ENCODE data around the gene DCXR.

DCXR gene

GRCh38 chr17:82078433-82078832 is 40.9 kb upstream of the DCXR start:
- no peak for DNase-seq
- Mint-ChIP-seq H3K9me3 (no peaks in the 10 kb centered on the region), H3K27ac (peak overlapping the region; percentile 56), H3K4me1 (ENCODE audit: low read depth) (peaks cover 2% of the 10 kb centered on the region), H3K27me3 (no peaks in the 10 kb centered on the region), H3K36me3 (ENCODE audit: low read depth) (peaks cover 57% of the 10 kb centered on the region), H3K4me3 (no peak overlapping the region)

GRCh38 chr17:82077617-82078358 is 40.3 kb upstream of the DCXR start:
- Mint-ChIP-seq H3K4me3 (no peak overlapping the region), H3K9me3 (no peaks in the 10 kb centered on the region), H3K4me1 (ENCODE audit: low read depth) (peaks cover 2% of the 10 kb centered on the region), H3K36me3 (ENCODE audit: low read depth) (peaks cover 50% of the 10 kb centered on the region), H3K27me3 (no peaks in the 10 kb centered on the region), H3K27ac (peak overlapping the region; percentile 56)
- no peak for DNase-seq

- Mint-ChIP-seq H3K27me3 (no peaks in the 10 kb centered on the region), H3K4me3 (no peak overlapping the region), H3K4me1 (ENCODE audit: low read depth) (peaks cover 2% of the 10 kb centered on the region), H3K36me3 (ENCODE audit: low read depth) (peaks cover 42% of the 10 kb centered on the region), H3K27ac (no peak overlapping the region), H3K9me3 (no peaks in the 10 kb centered on the region)
- no peak for DNase-seq
These were observed 39.5 kb upstream of the DCXR start for GRCh38 chr17:82076785-82077591.

- H3K4me3 Mint-ChIP-seq: no peak overlapping the region
- no peaks in the 10 kb centered on the region for H3K27me3 Mint-ChIP-seq
- H3K36me3 Mint-ChIP-seq (ENCODE audit: low read depth): peaks cover 35% of the 10 kb centered on the region
- no peak overlapping the region for H3K27ac Mint-ChIP-seq
- H3K4me1 Mint-ChIP-seq (ENCODE audit: low read depth): peaks cover 2% of the 10 kb centered on the region
- no peaks in the 10 kb centered on the region for H3K9me3 Mint-ChIP-seq
- no peak for DNase-seq
These were observed 38.7 kb upstream of the DCXR start for GRCh38 chr17:82076018-82076784.

- Mint-ChIP-seq H3K36me3 (ENCODE audit: low read depth) (peaks cover 10% of the 10 kb centered on the region), H3K27me3 (no peaks in the 10 kb centered on the region), H3K4me1 (ENCODE audit: low read depth) (peaks cover 2% of the 10 kb centered on the region), H3K9me3 (no peaks in the 10 kb centered on the region), H3K4me3 (no peak overlapping the region), H3K27ac (peak overlapping the region; percentile 4)
- DNase-seq: no peak
These were observed 35.9 kb upstream of the DCXR start for GRCh38 chr17:82073446-82073845.

GRCh38 chr17:82072827-82073226 is 35.3 kb upstream of the DCXR start:
- H3K9me3 Mint-ChIP-seq: no peaks in the 10 kb centered on the region
- H3K27me3 Mint-ChIP-seq: no peaks in the 10 kb centered on the region
- H3K36me3 Mint-ChIP-seq (ENCODE audit: low read depth): peaks cover 5% of the 10 kb centered on the region
- no peak overlapping the region for H3K4me3 Mint-ChIP-seq
- H3K27ac Mint-ChIP-seq: no peak overlapping the region
- no peak for DNase-seq
- no peaks in the 10 kb centered on the region for H3K4me1 Mint-ChIP-seq (ENCODE audit: low read depth)

- Mint-ChIP-seq H3K27me3 (no peaks in the 10 kb centered on the region), H3K27ac (no peak overlapping the region), H3K9me3 (no peaks in the 10 kb centered on the region), H3K4me3 (no peak overlapping the region), H3K36me3 (ENCODE audit: low read depth) (peaks cover 3% of the 10 kb centered on the region), H3K4me1 (ENCODE audit: low read depth) (peaks cover 6% of the 10 kb centered on the region)
- DNase-seq: no peak
These were observed 33.1 kb upstream of the DCXR start for GRCh38 chr17:82070611-82071010.

DNA sequence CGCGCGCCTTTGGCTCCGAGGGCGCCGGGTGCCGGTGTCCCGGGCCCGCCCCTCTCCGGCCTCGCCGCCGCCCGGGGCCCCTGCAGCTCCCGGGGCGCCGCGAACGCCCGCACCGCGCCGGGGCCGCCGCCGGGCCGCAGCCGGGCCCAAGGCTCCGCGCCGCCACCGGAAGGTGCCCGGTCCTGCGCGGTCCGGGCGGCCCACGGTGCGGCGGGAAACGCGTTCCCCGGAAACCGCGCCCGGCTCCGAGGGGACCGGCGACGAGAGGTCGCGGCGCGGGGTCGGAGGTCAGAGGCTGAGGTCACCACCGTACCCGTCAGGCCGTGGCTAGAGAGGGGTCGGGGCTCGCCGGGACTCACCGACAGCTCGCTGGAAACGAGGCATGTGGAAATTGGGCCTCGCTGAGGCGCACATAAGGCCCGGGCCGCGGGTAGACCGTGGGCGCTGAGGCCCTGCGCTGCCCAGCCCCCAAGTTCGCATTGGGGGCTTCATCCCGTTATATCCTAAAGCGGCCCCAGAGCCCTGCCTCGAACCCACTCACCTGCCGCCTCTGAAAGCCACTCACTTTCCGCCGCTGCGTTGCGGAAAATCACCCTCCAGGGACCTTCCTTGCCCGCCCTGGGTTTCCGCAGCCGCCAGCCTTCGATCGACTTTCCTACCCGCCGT is 28.3 kb upstream of the DCXR start, which contains the start of gene DUS1L:
DUS1L (minus strand) TSS at position 167 of the 666 bp plus-strand sequence. CDS start 745 bp downstream, outside the sequence.
- Mint-ChIP-seq H3K4me3 (peak within 1 kb of the TSS; percentile 84), H3K27me3 (no peaks in the 10 kb centered on the region), H3K27ac (peak within 1 kb of the TSS; percentile 94), H3K36me3 (ENCODE audit: low read depth) (peaks cover 38% of the 10 kb centered on the region), H3K9me3 (no peaks in the 10 kb centered on the region), H3K4me1 (ENCODE audit: low read depth) (peaks cover 15% of the 10 kb centered on the region)
- peak; percentile 86 for DNase-seq

- H3K9me3 Mint-ChIP-seq: no peaks in the 10 kb centered on the region
- H3K27ac Mint-ChIP-seq: peak overlapping the region; percentile 82
- peaks cover 15% of the 10 kb centered on the region for H3K4me1 Mint-ChIP-seq (ENCODE audit: low read depth)
- H3K36me3 Mint-ChIP-seq (ENCODE audit: low read depth): peaks cover 44% of the 10 kb centered on the region
- H3K27me3 Mint-ChIP-seq: no peaks in the 10 kb centered on the region
- DNase-seq: no peak
- peak overlapping the region; percentile 82 for H3K4me3 Mint-ChIP-seq
These were observed 27.7 kb upstream of the DCXR start for GRCh38 chr17:82065193-82065637.

DNA sequence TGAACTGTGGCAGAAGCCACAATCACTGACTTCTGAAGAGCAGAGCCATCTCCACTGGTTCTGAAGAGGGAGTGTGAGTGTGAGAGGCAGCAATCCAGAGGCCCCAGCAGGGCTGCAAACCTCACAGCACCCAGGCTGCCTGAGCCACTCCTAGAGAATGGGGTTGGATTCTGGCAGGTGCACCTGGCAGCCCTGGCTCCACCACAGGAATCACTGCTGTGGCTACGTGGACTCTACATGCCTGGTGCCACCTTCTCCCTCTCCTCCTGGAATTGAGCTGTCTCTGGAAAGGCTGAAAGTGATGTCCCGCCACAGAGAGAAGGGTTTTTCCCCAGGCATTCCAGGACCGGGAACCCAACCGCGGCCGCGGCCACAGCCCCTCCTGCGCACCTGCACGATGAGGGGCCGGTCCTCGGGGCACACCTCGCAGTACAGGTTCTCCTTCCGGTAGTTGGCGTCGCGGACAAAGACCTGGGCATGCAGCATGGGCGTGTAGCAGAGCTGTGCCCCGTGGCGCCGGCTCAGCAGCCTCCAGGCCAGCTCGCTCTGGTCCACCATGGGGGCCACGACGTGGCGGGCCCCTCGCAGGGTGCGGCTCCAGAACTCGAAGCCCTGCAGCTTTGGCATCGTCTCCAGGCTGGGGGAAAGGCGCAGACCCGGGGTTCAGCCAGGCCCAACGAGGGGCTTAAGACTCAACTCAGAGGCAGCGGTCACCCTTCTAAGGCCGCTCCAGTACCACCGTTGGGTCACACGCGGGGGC is 27.1 kb upstream of the DCXR start:
- Mint-ChIP-seq H3K4me1 (ENCODE audit: low read depth) (peaks cover 15% of the 10 kb centered on the region), H3K27me3 (no peaks in the 10 kb centered on the region), H3K4me3 (peak overlapping the region; percentile 82), H3K36me3 (ENCODE audit: low read depth) (peaks cover 50% of the 10 kb centered on the region), H3K27ac (peak overlapping the region; percentile 82), H3K9me3 (no peaks in the 10 kb centered on the region)
- DNase-seq: no peak

DNA sequence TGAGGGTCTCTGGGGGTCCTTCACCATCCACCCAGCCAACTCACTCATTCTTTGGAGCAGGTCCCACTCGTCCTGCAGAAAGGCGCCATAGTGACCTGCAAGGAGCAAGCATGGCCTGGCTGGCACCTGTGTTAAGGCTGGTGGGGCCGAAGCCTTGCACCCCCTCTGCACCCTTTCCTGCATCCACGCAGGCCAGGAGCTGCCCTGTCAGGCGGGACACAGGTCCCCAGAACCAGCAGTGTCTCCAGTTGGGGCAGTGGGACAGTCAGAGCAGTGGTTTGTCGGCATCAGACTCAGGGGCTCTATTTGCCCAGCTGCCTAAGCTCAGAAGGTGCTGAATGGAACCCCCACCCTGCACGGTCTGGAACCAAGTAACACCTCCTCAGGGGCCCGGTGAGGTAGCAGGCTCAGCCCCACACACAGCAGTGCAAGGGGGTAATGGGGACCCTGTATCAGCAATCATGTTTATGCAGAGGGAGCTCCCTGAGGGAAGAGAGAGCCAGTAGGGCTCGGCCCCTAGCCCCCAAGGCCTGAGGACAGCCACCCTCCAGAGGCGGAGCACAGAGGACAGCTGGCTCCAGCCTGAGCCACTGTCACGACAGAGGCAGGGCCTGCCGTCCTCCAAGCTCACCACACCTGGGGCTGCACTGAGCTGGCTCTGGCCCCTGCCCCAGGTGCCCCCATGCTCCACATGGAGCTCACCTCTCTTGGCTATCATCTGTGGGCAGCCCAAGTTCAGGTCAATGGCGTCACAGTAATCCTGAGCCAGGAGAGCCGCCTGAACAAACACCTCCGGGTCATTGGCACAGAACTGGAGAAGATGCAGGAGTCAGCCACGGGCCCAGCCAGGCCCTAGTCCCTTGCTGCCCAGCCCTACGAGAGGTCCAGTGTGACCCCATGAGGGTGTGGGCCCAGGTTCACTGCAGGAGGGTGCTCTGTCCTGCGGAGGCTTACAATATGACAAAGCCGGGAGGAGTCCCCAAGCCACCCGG is 26.2 kb upstream of the DCXR start:
- peaks cover 59% of the 10 kb centered on the region for H3K36me3 Mint-ChIP-seq (ENCODE audit: low read depth)
- H3K4me1 Mint-ChIP-seq (ENCODE audit: low read depth): peaks cover 15% of the 10 kb centered on the region
- peak overlapping the region; percentile 82 for H3K27ac Mint-ChIP-seq
- peak overlapping the region; percentile 82 for H3K4me3 Mint-ChIP-seq
- H3K27me3 Mint-ChIP-seq: no peaks in the 10 kb centered on the region
- no peak for DNase-seq
- H3K9me3 Mint-ChIP-seq: no peaks in the 10 kb centered on the region

- Mint-ChIP-seq H3K27me3 (no peaks in the 10 kb centered on the region), H3K4me1 (ENCODE audit: low read depth) (peaks cover 15% of the 10 kb centered on the region), H3K4me3 (no peak overlapping the region), H3K36me3 (ENCODE audit: low read depth) (peaks cover 66% of the 10 kb centered on the region), H3K27ac (peak overlapping the region; percentile 26), H3K9me3 (no peaks in the 10 kb centered on the region)
- no peak for DNase-seq
These were observed 25.5 kb upstream of the DCXR start for GRCh38 chr17:82062984-82063368.

Measured in activated T-cell treated with anti-CD3 and anti-CD28 coated beads, Interleukin-2, amount 50 U/mL, for 24 hours (primary cell).